ENCODE data around the gene VWA8. TPM values are rescaled to one million over a fixed set of nuclear protein-coding genes. Genes with fewer than 3 reads are reported as not detected.

Gene VWA8
- total RNA-seq, 1 experiment from 2014 or later = 22.6 TPM

- CTCF ChIA-PET = no interaction called here
- Histone ChIP-seq H3K4me3 (replicated peaks in 1 of 2; ENCODE audit: low read depth in 1 of 2, low read length in 2 of 2) (no peak overlapping the region), H4K20me1 (ENCODE audit: insufficient read depth) (no peaks in the 10 kb centered on the region), H3K4me2 (ENCODE audit: low read length) (no peak overlapping the region), H3K36me3 (ENCODE audit: control insufficient read depth in 1 of 2, insufficient read depth in 2 of 2, low read length in 2 of 2) (0 out of 4 replicates have a peak, but pooled peaks cover 0 to 4% of the 10 kb centered on the region in 2 experiments), H3K27me3 (ENCODE audit: insufficient read depth, low read length) (no peaks in the 10 kb centered on the region), H3K9me3 (ENCODE audit: control insufficient read depth in 1 of 2, insufficient read depth in 1 of 2, low read depth in 1 of 2, low read length in 2 of 2) (no peaks in the 10 kb centered on the region), H3K4me1 (ENCODE audit: control insufficient read depth in 1 of 2, insufficient read depth in 2 of 2, low read length in 2 of 2) (no peaks in the 10 kb centered on the region), H2AFZ (ENCODE audit: low read depth, low read length, poor library complexity, severe bottlenecking) (no peak overlapping the region), H3K9ac (ENCODE audit: low read length) (no peak overlapping the region), H3K9me2 (ENCODE audit: insufficient read depth) (no peaks in the 10 kb centered on the region), H3K79me2 (ENCODE audit: insufficient read depth, low read length) (no peaks in the 10 kb centered on the region; the same call in 1 of the 2 replicates), H3K27ac (ENCODE audit: low read depth, low read length) (no peak overlapping the region)
- intact Hi-C loops (cut with micrococcal nuclease) = no loop called here
- ATAC-seq = no peak
- POLR2A ChIA-PET = no interaction called here
- RAD21 ChIA-PET (ENCODE audit: low non-redundant PET in 1 of 2, low total read pairs in 2 of 2, uncharacterized antibody in 2 of 2, unreplicated experiment in 2 of 2) = no interaction called here
- BruUV-seq (replicated peaks) = no TSS peak
- TF ChIP-seq EZH2phosphoT487 (IDR thresholded peaks at IDR 0.05; ENCODE audit: borderline replicate concordance) (no peak), ELF1 (IDR thresholded peaks at IDR 0.05; ENCODE audit: borderline replicate concordance, low read depth) (no peak)
- DNase-seq (ENCODE audit: low read depth, low spot score) = no peak
Observed at GRCh38 chr13:41802043-41802683, 158.7 kb downstream of the VWA8 start.

DNA sequence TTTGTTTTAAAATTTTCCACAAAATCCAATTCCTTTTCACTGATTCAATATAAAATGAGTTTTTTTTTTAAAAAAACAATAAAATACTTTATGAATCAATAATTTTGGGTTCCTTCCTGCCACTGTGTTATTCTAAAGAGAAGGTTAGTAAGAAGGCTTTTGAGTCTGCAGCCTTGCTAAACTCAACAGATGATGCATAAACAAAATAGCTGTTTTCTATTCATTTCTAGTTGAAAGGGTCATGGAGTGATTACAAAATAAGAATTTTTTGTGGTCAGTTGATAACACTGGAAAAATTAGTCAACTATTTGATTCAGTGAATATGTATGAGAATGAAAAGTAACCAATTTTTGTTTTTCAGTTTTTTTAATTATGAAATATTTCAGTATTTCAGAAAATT is 169.9 kb downstream of the VWA8 start:
- H3K4me1 ChIP-seq (ENCODE audit: control insufficient read depth in 1 of 2, insufficient read depth in 2 of 2, low read length in 2 of 2) = no peaks in the 10 kb centered on the region
- no peak overlapping the region for H3K4me3 ChIP-seq (replicated peaks in 1 of 2; ENCODE audit: low read depth in 1 of 2, low read length in 2 of 2)
- 0 out of 2 replicates have a peak, but pooled peaks cover 3% of the 10 kb centered on the region for H3K79me2 ChIP-seq (ENCODE audit: insufficient read depth, low read length)
- H3K36me3 ChIP-seq (ENCODE audit: control insufficient read depth in 1 of 2, insufficient read depth in 2 of 2, low read length in 2 of 2) = no peaks in the 10 kb centered on the region
- H3K27ac ChIP-seq (ENCODE audit: low read depth, low read length) = no peak overlapping the region
- H3K27me3 ChIP-seq (ENCODE audit: insufficient read depth, low read length) = no peaks in the 10 kb centered on the region
- H2AFZ ChIP-seq (ENCODE audit: low read depth, low read length, poor library complexity, severe bottlenecking) = no peak overlapping the region
- no peaks in the 10 kb centered on the region for H3K9me2 ChIP-seq (ENCODE audit: insufficient read depth)
- DNase-seq (ENCODE audit: low read depth, low spot score) (no peak), ATAC-seq (no peak)
- no peaks in the 10 kb centered on the region for H3K9me3 ChIP-seq (ENCODE audit: control insufficient read depth in 1 of 2, insufficient read depth in 1 of 2, low read depth in 1 of 2, low read length in 2 of 2)
- no peak overlapping the region for H3K4me2 ChIP-seq (ENCODE audit: low read length)
- BruUV-seq (replicated peaks) = no TSS peak
- H4K20me1 ChIP-seq (ENCODE audit: insufficient read depth) = no peaks in the 10 kb centered on the region
- TF ChIP-seq SIN3A (IDR thresholded peaks at IDR 0.05; ENCODE audit: low read depth) (no peak), YY1 (IDR thresholded peaks at IDR 0.05; ENCODE audit: extremely low read depth, insufficient replicate concordance, low read depth, low read length) (no peak), POLR2A (IDR thresholded peaks at IDR 0.05; ENCODE audit: borderline replicate concordance, extremely low read depth, insufficient read depth, insufficient read length) (no peak), SRF (IDR thresholded peaks at IDR 0.05; ENCODE audit: low read depth) (no peak), CEBPB (IDR thresholded peaks at IDR 0.05; ENCODE audit: low read depth) (no peak)
- TF ChIP-seq, protein P1, sequence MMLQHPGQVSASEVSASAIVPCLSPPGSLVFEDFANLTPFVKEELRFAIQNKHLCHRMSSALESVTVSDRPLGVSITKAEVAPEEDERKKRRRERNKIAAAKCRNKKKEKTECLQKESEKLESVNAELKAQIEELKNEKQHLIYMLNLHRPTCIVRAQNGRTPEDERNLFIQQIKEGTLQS (IDR thresholded peaks at IDR 0.05) = no peak
- RAD21 ChIA-PET (ENCODE audit: low non-redundant PET in 1 of 2, low total read pairs in 2 of 2, uncharacterized antibody in 2 of 2, unreplicated experiment in 2 of 2) = no interaction called here
- no peak overlapping the region for H3K9ac ChIP-seq (ENCODE audit: low read length)
- POLR2A ChIA-PET = no interaction called here
- intact Hi-C loops (cut with micrococcal nuclease) = no loop called here
- CTCF ChIA-PET = no interaction called here

Data from HCT116 (cell line).